Keratinocyte (primary cell): ENCODE measurements around the gene SPECC1L.

Experiments
- EZH2 ChIP-seq: IDR thresholded peaks from one replicate; pipeline ENCODE4 v1.6.1; 2012; ENCODE audit warnings: inconsistent platforms, mild to moderate bottlenecking, low read length, moderate library complexity
- TF ChIP-seq, protein P1 (sequence below), 3 experiments: IDR thresholded peaks in 1 of 3; conservative IDR thresholded peaks in 1 of 3; optimal IDR thresholded peaks in 1 of 3; 2 replicates in 2 of 3; 3 replicates in 1 of 3; pipeline versions ENCODE3 to v1.5.1; 2011; ENCODE audit warnings: low read length in 3 of 3, mild to moderate bottlenecking in 3 of 3, moderate library complexity in 2 of 3, control low read depth in 1 of 3, inconsistent platforms in 1 of 3; ENCODE audit not compliant: insufficient read depth in 2 of 3; ENCODE audit errors: extremely low read depth in 1 of 3

DNA sequence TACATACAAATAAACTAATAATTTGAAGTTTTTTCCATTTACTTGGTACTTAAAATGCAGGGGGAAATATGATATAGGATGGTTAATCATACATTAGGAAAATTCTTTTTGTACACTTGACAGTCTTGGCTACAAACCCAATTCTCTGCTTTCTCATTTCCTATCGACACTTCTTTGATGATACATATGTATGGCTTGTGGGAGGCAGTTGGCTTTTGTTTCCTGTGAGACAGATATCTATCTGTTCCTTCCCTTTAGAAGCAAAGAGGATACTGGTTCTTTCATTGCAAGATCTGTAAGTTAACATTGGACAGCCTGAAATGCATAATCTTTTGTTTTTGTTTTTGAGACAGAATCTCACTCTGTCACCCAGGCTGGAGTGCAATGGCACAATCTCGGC lies 108.9 kb downstream of the SPECC1L start:
- TF ChIP-seq, protein P1, sequence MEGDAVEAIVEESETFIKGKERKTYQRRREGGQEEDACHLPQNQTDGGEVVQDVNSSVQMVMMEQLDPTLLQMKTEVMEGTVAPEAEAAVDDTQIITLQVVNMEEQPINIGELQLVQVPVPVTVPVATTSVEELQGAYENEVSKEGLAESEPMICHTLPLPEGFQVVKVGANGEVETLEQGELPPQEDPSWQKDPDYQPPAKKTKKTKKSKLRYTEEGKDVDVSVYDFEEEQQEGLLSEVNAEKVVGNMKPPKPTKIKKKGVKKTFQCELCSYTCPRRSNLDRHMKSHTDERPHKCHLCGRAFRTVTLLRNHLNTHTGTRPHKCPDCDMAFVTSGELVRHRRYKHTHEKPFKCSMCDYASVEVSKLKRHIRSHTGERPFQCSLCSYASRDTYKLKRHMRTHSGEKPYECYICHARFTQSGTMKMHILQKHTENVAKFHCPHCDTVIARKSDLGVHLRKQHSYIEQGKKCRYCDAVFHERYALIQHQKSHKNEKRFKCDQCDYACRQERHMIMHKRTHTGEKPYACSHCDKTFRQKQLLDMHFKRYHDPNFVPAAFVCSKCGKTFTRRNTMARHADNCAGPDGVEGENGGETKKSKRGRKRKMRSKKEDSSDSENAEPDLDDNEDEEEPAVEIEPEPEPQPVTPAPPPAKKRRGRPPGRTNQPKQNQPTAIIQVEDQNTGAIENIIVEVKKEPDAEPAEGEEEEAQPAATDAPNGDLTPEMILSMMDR (optimal IDR thresholded peaks at IDR 0.05 in 1 of 3, IDR thresholded peaks at IDR 0.05 in 1 of 3, conservative IDR thresholded peaks at IDR 0.05 in 1 of 3; ENCODE audit: extremely low read depth in 1 of 3, insufficient read depth in 2 of 3, low read length in 3 of 3) = no peak
- no peak for TF ChIP-seq EZH2
